HCT116 (cell line): Measurements from ENCODE around the gene ADGRL3. TPM values are rescaled to one million over a fixed set of nuclear protein-coding genes. Genes with fewer than 3 reads are reported as not detected.

Experiments used
- ATAC-seq: fragments of 200-7000 bp; cut with Tn5 transposase; 2 replicates; pipeline ENCODE4 v1.9.1; 2020; ENCODE audit warnings: mild to moderate bottlenecking, moderate library complexity
- BruUV-seq: library from RNA; stranded (reverse); fragments of 400-500 nt; replicated peaks from 2 replicates; lab custom pipeline; 2021; lab: Mats Ljungman, UMichigan
- CTCF ChIA-PET: fragments of 300-600 bp; sonication (Branson Sonifier 250); formaldehyde crosslinking; loops from one replicate; lab custom pipeline; 2021; ENCODE audit warnings: antibody characterized with exemption; lab: Charles Lee
- POLR2A ChIA-PET: fragments of 300-600, 350-600 bp; sonication (Branson Sonifier 250); formaldehyde crosslinking; loops from one replicate; lab custom pipeline; 2021; ENCODE audit warnings: antibody characterized with exemption; lab: Charles Lee
- RAD21 ChIA-PET, 2 experiments: fragments of 300-600 bp; sonication (Branson Sonifier 250); formaldehyde crosslinking; loops; one replicate each; lab custom pipeline; 2023; ENCODE audit warnings: low total read pairs in 2 of 2; ENCODE audit not compliant: uncharacterized antibody in 2 of 2, unreplicated experiment in 2 of 2, low non-redundant PET in 1 of 2; lab: Charles Lee
- DNase-seq: peaks from one replicate; pipeline ENCODE4 v3.0.0-alpha.2; 2010; ENCODE audit warnings: low read depth, low spot score
- H2AFZ ChIP-seq: fragments of 200-600 bp; shearing (Covaris generic), sonication (generic); 2 replicates; pipeline ENCODE4 v1.6.1; 2017; ENCODE audit warnings: low read depth, mixed run types, mixed read lengths, antibody characterized with exemption, low read length; ENCODE audit not compliant: poor library complexity, severe bottlenecking
- H3K27ac ChIP-seq: 2 replicates; pipeline ENCODE4 v1.5.1; 2012; ENCODE audit warnings: low read depth, low read length
- H3K27me3 ChIP-seq: fragments of 200-600 bp; sonication (generic); 2 replicates; pipeline ENCODE4 v1.6.1; 2016; ENCODE audit warnings: mixed run types, low read length, mixed read lengths; ENCODE audit not compliant: insufficient read depth
- H3K36me3 ChIP-seq, 2 experiments: fragments of 200-500 bp in 1 of 2; fragments of 200-600 bp in 1 of 2; sonication (Bioruptor generic) in 1 of 2; sonication (generic) in 1 of 2; 2 replicates each; pipeline versions ENCODE4 v1.5.1 to v1.6.1; 2014 to 2016; ENCODE audit warnings: low read length in 2 of 2, inconsistent platforms in 1 of 2, mixed read lengths in 1 of 2, mixed run types in 1 of 2; ENCODE audit not compliant: insufficient read depth in 2 of 2, control insufficient read depth in 1 of 2
- H3K4me1 ChIP-seq, 2 experiments: fragments of 200-600 bp in 1 of 2; sonication (generic) in 1 of 2; 2 replicates each; pipeline versions ENCODE4 v1.5.1 to v1.6.1; 2012 to 2017; ENCODE audit warnings: low read length in 2 of 2, inconsistent platforms in 1 of 2, mild to moderate bottlenecking in 1 of 2, mixed read lengths in 1 of 2, mixed run types in 1 of 2, moderate library complexity in 1 of 2; ENCODE audit not compliant: insufficient read depth in 2 of 2, control insufficient read depth in 1 of 2
- H3K4me2 ChIP-seq: fragments of 200-600 bp; sonication (generic); 2 replicates; pipeline ENCODE4 v1.6.1; 2017; ENCODE audit warnings: mixed run types, low read length, mixed read lengths
- H3K4me3 ChIP-seq, 2 experiments: fragments of 200-600 bp in 1 of 2; sonication (generic) in 1 of 2; replicated peaks in 1 of 2; 2 replicates each; pipeline ENCODE4 v1.5.1; 2011 to 2016; ENCODE audit warnings: low read length in 2 of 2, control low read depth in 1 of 2, low read depth in 1 of 2, mild to moderate bottlenecking in 1 of 2, mixed read lengths in 1 of 2, mixed run types in 1 of 2
- H3K79me2 ChIP-seq: fragments of 200-600 bp; sonication (generic); 2 replicates; pipeline ENCODE4 v1.6.1; 2017; ENCODE audit warnings: mild to moderate bottlenecking, mixed run types, low read length, moderate library complexity, mixed read lengths; ENCODE audit not compliant: insufficient read depth
- H3K9ac ChIP-seq: fragments of 200-600 bp; sonication (generic); 2 replicates; pipeline ENCODE4 v1.6.1; 2016; ENCODE audit warnings: low read length, mixed read lengths
- H3K9me2 ChIP-seq: fragments of 200-600 bp; sonication (generic), shearing (Covaris generic); 2 replicates; pipeline ENCODE4 v1.6.1; 2017; ENCODE audit warnings: mixed run types, mild to moderate bottlenecking, moderate library complexity; ENCODE audit not compliant: insufficient read depth
- H3K9me3 ChIP-seq, 2 experiments: fragments of 200-500 bp in 1 of 2; fragments of 200-600 bp in 1 of 2; sonication (Bioruptor generic) in 1 of 2; sonication (generic) in 1 of 2; 2 replicates each; pipeline ENCODE4 v1.6.1; 2014 to 2017; ENCODE audit warnings: low read length in 2 of 2, mixed read lengths in 2 of 2, inconsistent platforms in 1 of 2, low read depth in 1 of 2, mild to moderate bottlenecking in 1 of 2, mixed run types in 1 of 2, moderate library complexity in 1 of 2; ENCODE audit not compliant: control insufficient read depth in 1 of 2, insufficient read depth in 1 of 2
- H4K20me1 ChIP-seq: fragments of 200-600 bp; sonication (generic), shearing (Covaris generic); 2 replicates; pipeline ENCODE4 v1.6.1; 2017; ENCODE audit warnings: mixed run types, mild to moderate bottlenecking, moderate library complexity; ENCODE audit not compliant: insufficient read depth
- CEBPB ChIP-seq: IDR thresholded peaks from 2 replicates; pipeline ENCODE4 v1.6.1; 2012; ENCODE audit warnings: low read depth
- EGR1 ChIP-seq: IDR thresholded peaks from 2 replicates; pipeline ENCODE4 v1.6.1; 2012; ENCODE audit warnings: low read depth
- EZH2 ChIP-seq: fragments of 200-600 bp; sonication (generic); IDR thresholded peaks from 2 replicates; pipeline ENCODE4 v1.6.1; 2017; ENCODE audit warnings: antibody characterized with exemption, mixed run types
- JUND ChIP-seq: IDR thresholded peaks from 2 replicates; pipeline ENCODE4 v1.6.1; 2012
- POLR2AphosphoS5 ChIP-seq: IDR thresholded peaks from 2 replicates; pipeline ENCODE4 v1.6.1; 2011; ENCODE audit warnings: mild to moderate bottlenecking, low read depth, low read length, moderate library complexity
- RAD21 ChIP-seq: IDR thresholded peaks from 2 replicates; pipeline ENCODE4 v1.6.1; 2012; ENCODE audit warnings: low read depth, mild to moderate bottlenecking
- TCF7L2 ChIP-seq: IDR thresholded peaks from 2 replicates; pipeline ENCODE4 v1.7.0; 2011; ENCODE audit warnings: borderline replicate concordance, inconsistent platforms; ENCODE audit not compliant: insufficient read depth, insufficient read length; ENCODE audit errors: extremely low read depth
- YY1 ChIP-seq: IDR thresholded peaks from 2 replicates; pipeline ENCODE4 v1.6.1; 2011; ENCODE audit warnings: low read length, low read depth, moderate library complexity, mild to moderate bottlenecking; ENCODE audit not compliant: insufficient replicate concordance; ENCODE audit errors: extremely low read depth
- ZNF274 ChIP-seq: fragments of 200-500 bp; sonication (Bioruptor generic); IDR thresholded peaks from 2 replicates; pipeline ENCODE4 v1.6.1; 2014; ENCODE audit warnings: mild to moderate bottlenecking, low read depth, low read length, inconsistent platforms
- intact Hi-C: fragments of 100-400 bp; cut with micrococcal nuclease; formaldehyde crosslinking; loops from 2 replicates; pipeline ENCODE4 v1.10.0; 2022
- total RNA-seq: library from RNA; stranded (reverse); gene quantifications from one replicate; pipeline ENCODE4 v1.2.1, GENCODE V29; 2021; ENCODE audit not compliant: unreplicated experiment
- TF ChIP-seq, protein P1 (sequence below): IDR thresholded peaks from 2 replicates; pipeline ENCODE4 v1.6.1; 2012
- TF ChIP-seq, protein P2 (sequence below): IDR thresholded peaks from 2 replicates; pipeline ENCODE4 v1.6.1; 2012; ENCODE audit warnings: low read depth

Gene ADGRL3
- total RNA-seq, 1 experiment from 2014 or later = not detected

DNA sequence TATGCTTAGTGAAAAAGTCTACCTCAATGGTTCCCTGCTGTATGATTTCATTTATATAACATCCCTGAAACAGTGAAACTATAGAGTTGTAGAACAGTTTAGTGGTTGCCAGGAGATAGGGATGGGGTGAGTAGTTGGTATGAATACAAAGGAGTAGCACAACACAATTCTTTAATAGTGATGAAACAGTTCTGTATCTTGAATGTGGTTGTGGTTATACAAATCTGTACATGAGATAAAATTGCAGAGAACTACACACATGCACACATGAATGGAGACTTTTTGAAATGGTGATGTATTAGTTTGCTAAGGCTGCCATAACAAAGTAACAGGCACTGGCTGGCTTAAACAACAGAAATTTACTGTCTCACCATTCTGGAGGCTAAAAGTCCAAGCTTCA is 677.1 kb downstream of the ADGRL3 start (continued):
- TF ChIP-seq, protein P1, sequence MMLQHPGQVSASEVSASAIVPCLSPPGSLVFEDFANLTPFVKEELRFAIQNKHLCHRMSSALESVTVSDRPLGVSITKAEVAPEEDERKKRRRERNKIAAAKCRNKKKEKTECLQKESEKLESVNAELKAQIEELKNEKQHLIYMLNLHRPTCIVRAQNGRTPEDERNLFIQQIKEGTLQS = no peak

- ChIA-PET RAD21 (no interaction called here), POLR2A (no interaction called here), CTCF (no interaction called here)
- BruUV-seq = no TSS peak
- H4K20me1 ChIP-seq = no peaks in the 10 kb centered on the region; the same call in 1 of the 2 replicates
- H3K79me2 ChIP-seq = no peaks in the 10 kb centered on the region
- intact Hi-C loops = no loop called here
- H3K36me3 ChIP-seq = no peaks in the 10 kb centered on the region
- no peak for DNase-seq
- no peak for TF ChIP-seq EGR1
- no peak for TF ChIP-seq YY1
- no peak for TF ChIP-seq CEBPB
- TF ChIP-seq, protein P2, sequence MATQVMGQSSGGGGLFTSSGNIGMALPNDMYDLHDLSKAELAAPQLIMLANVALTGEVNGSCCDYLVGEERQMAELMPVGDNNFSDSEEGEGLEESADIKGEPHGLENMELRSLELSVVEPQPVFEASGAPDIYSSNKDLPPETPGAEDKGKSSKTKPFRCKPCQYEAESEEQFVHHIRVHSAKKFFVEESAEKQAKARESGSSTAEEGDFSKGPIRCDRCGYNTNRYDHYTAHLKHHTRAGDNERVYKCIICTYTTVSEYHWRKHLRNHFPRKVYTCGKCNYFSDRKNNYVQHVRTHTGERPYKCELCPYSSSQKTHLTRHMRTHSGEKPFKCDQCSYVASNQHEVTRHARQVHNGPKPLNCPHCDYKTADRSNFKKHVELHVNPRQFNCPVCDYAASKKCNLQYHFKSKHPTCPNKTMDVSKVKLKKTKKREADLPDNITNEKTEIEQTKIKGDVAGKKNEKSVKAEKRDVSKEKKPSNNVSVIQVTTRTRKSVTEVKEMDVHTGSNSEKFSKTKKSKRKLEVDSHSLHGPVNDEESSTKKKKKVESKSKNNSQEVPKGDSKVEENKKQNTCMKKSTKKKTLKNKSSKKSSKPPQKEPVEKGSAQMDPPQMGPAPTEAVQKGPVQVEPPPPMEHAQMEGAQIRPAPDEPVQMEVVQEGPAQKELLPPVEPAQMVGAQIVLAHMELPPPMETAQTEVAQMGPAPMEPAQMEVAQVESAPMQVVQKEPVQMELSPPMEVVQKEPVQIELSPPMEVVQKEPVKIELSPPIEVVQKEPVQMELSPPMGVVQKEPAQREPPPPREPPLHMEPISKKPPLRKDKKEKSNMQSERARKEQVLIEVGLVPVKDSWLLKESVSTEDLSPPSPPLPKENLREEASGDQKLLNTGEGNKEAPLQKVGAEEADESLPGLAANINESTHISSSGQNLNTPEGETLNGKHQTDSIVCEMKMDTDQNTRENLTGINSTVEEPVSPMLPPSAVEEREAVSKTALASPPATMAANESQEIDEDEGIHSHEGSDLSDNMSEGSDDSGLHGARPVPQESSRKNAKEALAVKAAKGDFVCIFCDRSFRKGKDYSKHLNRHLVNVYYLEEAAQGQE = no peak
- TF ChIP-seq POLR2AphosphoS5 = no peak
- no peak for TF ChIP-seq ZNF274
- TF ChIP-seq EZH2 = no peak
- no peak for TF ChIP-seq JUND
- no peak for TF ChIP-seq TCF7L2
- no peak for TF ChIP-seq RAD21
- H3K27ac ChIP-seq = no peak overlapping the region
- no peaks in the 10 kb centered on the region for H3K4me1 ChIP-seq
- no peak overlapping the region for H3K9ac ChIP-seq
- no peaks in the 10 kb centered on the region for H3K9me2 ChIP-seq
- no peak for ATAC-seq
- H3K9me3 ChIP-seq = peaks cover 6 to 29% of the 10 kb centered on the region in 2 experiments; a peak in 2 of 4 replicates
- H3K27me3 ChIP-seq = no peaks in the 10 kb centered on the region
- H2AFZ ChIP-seq = no peak overlapping the region
- no peak overlapping the region for H3K4me2 ChIP-seq
- H3K4me3 ChIP-seq = no peak overlapping the region
These were observed 677.8 kb downstream of the ADGRL3 start for GRCh38 chr4:61877893-61878292.
